ENCODE results near the gene CDK10.

DNA sequence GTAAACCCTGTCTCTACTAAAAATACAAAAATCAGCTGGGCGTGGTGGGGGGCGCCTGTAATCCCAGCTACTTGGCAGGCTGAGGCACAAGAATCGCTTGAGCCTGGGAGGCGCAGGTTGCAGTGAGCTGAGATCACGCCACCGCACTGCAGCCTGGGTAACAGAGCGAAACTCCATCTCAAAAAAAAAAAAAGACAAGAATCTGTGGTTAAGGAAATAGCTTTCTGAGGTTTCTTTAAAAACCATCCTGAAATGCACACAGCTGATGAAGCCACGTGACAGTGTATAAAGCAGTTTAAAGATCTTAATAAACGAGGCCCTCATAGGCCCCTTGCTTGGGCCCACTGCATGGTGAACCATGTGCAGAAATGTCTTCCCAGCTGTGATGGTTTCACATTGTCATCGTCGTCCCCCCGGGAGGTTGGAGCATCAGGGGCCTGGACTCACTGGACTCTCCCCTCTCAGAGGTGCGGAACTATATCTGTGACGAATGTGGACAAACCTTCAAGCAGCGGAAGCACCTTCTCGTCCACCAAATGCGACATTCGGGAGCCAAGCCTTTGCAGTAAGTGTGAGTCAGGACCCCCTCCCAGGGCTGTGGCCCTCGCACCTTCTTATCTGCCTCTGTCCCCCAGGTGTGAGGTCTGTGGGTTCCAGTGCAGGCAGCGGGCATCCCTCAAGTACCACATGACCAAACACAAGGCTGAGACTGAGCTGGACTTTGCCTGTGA, 51.0 kb downstream of the CDK10 start:
- TF ChIP-seq, protein P1, sequence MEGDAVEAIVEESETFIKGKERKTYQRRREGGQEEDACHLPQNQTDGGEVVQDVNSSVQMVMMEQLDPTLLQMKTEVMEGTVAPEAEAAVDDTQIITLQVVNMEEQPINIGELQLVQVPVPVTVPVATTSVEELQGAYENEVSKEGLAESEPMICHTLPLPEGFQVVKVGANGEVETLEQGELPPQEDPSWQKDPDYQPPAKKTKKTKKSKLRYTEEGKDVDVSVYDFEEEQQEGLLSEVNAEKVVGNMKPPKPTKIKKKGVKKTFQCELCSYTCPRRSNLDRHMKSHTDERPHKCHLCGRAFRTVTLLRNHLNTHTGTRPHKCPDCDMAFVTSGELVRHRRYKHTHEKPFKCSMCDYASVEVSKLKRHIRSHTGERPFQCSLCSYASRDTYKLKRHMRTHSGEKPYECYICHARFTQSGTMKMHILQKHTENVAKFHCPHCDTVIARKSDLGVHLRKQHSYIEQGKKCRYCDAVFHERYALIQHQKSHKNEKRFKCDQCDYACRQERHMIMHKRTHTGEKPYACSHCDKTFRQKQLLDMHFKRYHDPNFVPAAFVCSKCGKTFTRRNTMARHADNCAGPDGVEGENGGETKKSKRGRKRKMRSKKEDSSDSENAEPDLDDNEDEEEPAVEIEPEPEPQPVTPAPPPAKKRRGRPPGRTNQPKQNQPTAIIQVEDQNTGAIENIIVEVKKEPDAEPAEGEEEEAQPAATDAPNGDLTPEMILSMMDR (IDR thresholded peaks at IDR 0.05; ENCODE audit: poor library complexity, severe bottlenecking), result no peak
- no peak for TF ChIP-seq RAD21 (conservative IDR thresholded peaks at IDR 0.05)

Measured in neural cell (in vitro differentiated cells).